Heart right ventricle (tissue), 16 donors: ENCODE data around the gene PEAK3. TPM values are rescaled to one million over a fixed set of nuclear protein-coding genes. Genes with fewer than 3 reads are reported as not detected.
A peak's percentile ranks its signal among the peaks of the same experiment; 100 is the strongest.

Experiments
- ATAC-seq, 8 donors: fragments of 200-7000 bp; cut with Tn5 transposase; one replicate each; pipeline ENCODE4 v1.9.1; 2020; ENCODE audit warnings: mild to moderate bottlenecking in 8 of 8, moderate library complexity in 8 of 8, moderate number of reproducible peaks in 1 of 8
- DNase-seq, 2 donors: peaks; one replicate each; pipeline ENCODE4 v3.0.0-alpha.2; 2020
- H3K27ac ChIP-seq, 10 donors: fragments of 200-600 bp; sonication (generic) in 2 of 10; one replicate each; pipeline versions ENCODE4 v1.5.0 to v1.8.0; 2020 to 2022; ENCODE audit warnings: mild to moderate bottlenecking in 3 of 10
- H3K27me3 ChIP-seq, 7 donors: fragments of 200-600 bp; one replicate each; pipeline ENCODE4 v1.8.0; 2021 to 2022; ENCODE audit warnings: mild to moderate bottlenecking in 2 of 7
- H3K36me3 ChIP-seq, 9 donors: fragments of 200-600 bp; sonication (generic) in 1 of 9; one replicate each; pipeline versions ENCODE4 v1.5.0 to v1.8.0; 2020 to 2022; ENCODE audit warnings: mild to moderate bottlenecking in 2 of 9
- H3K4me1 ChIP-seq, 9 donors: fragments of 200-600 bp; sonication (generic) in 1 of 9; one replicate each; pipeline versions ENCODE4 v1.5.0 to v1.8.0; 2020 to 2022; ENCODE audit warnings: mild to moderate bottlenecking in 4 of 9
- H3K4me3 ChIP-seq, 10 donors: fragments of 200-600 bp; sonication (generic) in 2 of 10; one replicate each; pipeline versions ENCODE4 v1.5.0 to v1.8.0; 2020 to 2022; ENCODE audit warnings: mild to moderate bottlenecking in 7 of 10, moderate library complexity in 2 of 10
- H3K9me3 ChIP-seq, 11 donors: fragments of 200-600 bp in 10 of 11; sonication (generic) in 2 of 11; one replicate each; pipeline versions ENCODE4 v1.5.0 to v1.8.0; 2013 to 2022; ENCODE audit warnings: mild to moderate bottlenecking in 2 of 11, control low read depth in 1 of 11, moderate library complexity in 1 of 11
- WGBS, 2 donors: extraction: QIAGEN DNeasy Blood & Tissue Kit; methylation state at CpG; one replicate each; pipeline ENCODE4 v1.1.7; 2013; ENCODE audit warnings: inconsistent platforms in 1 of 2; 5-methylcytosine and 5-hydroxymethylcytosine counted together
- intact Hi-C, 10 donors: fragments of 100-400 bp; cut with DNase I; formaldehyde crosslinking; loops; one replicate each; pipeline versions ENCODE4 v1.11.1 to v1.14.2; 2022
- polyA plus RNA-seq, 2 donors: library from polyadenylated mRNA; stranded (reverse); fragments of 200-250 nt; gene quantifications; one replicate each; pipeline ENCODE4 v1.2.3, GENCODE V29; 2013
- total RNA-seq, 10 donors: library from RNA; stranded (reverse); fragmentation: NEBNext Ultra II Directional in 3 of 10; extraction: Animal tissue kit (Norgen Biotek cat#: 25700) in 3 of 10; gene quantifications; one replicate each; pipeline versions ENCODE4 v1.2.1 to v1.2.4, GENCODE V29; 2021 to 2023
- TF ChIP-seq, protein P1 (sequence below), 9 donors: fragments of 200-600 bp; sonication (generic) in 2 of 9; IDR thresholded peaks; one replicate each; pipeline versions ENCODE4 v1.5.0 to v1.8.0; 2021 to 2022; ENCODE audit warnings: antibody characterized with exemption in 9 of 9, mild to moderate bottlenecking in 5 of 9, moderate library complexity in 1 of 9
- donor health status: Arrhythmogenic right ventricular cardiomyopathy.
- donor health status: ischemic (EF 13 %, LVEDD 7.1; RV severe dilation, severe dysfunction).
- donor health status: healthy with polysubstance abuse.
- donor health status: DM: no; HTN: yes; CAD: no.
- donor health status: DM: no; HTN: no; CAD: no.
- donor health status: ischemic (EF 25% LVEDD 6.9; RV normal size, moderate dysfunction).
- donor health status: ischemic (EF 25% LVEDD 5.7; RV mildly dilated, moderate dysfunction).
- donor health status: healthy.
- donor health status: DM: yes; HTN: yes; CAD: no.
- donor health status: Ischemic cardiomyopathy.
- donor health status: ischemic (EF 35%, LVEDD 5.7; RV mildly dilated, moderate dysfunction).
- donor health status: nonischemic (EF 11% LVEDD 7.7; RV severe dilation, severe dysfunction).
- donor health status: DM: yes; HTN: yes; CAD: no.
- donor health status: PGD.
- donor health status: ischemic (EF 29% LVEDD 5.4; RV normal size, mild dysfunction).
- donor health status: nonischemic (EF 23%, LVEDD 6.1; RV moderate dilation, normal function).

PEAK3 gene
- total and polyA plus RNA-seq, 12 donors, result 0.11 to 1.1 (median 0.19) TPM

GRCh38 chr19:2235381-2236063, 46.5 kb downstream of the PEAK3 start:
- 1% methylated on average over 28 to 48 of the region's 48 CpGs for WGBS, 2 donors
- TF ChIP-seq, protein P1, sequence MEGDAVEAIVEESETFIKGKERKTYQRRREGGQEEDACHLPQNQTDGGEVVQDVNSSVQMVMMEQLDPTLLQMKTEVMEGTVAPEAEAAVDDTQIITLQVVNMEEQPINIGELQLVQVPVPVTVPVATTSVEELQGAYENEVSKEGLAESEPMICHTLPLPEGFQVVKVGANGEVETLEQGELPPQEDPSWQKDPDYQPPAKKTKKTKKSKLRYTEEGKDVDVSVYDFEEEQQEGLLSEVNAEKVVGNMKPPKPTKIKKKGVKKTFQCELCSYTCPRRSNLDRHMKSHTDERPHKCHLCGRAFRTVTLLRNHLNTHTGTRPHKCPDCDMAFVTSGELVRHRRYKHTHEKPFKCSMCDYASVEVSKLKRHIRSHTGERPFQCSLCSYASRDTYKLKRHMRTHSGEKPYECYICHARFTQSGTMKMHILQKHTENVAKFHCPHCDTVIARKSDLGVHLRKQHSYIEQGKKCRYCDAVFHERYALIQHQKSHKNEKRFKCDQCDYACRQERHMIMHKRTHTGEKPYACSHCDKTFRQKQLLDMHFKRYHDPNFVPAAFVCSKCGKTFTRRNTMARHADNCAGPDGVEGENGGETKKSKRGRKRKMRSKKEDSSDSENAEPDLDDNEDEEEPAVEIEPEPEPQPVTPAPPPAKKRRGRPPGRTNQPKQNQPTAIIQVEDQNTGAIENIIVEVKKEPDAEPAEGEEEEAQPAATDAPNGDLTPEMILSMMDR (IDR thresholded peaks at IDR 0.05), result no peak
- H3K4me1 ChIP-seq, result peaks cover 25 to 81% (median 50%) of the 10 kb centered on the region in 9 donors
- no peaks in the 10 kb centered on the region for H3K9me3 ChIP-seq
- DNase-seq (peak in 1 of 2 donors; percentile 54), ATAC-seq (peak in 5 of 8 donors; percentile 0 to 7 (median 6))
- H3K27me3 ChIP-seq, result no peaks in the 10 kb centered on the region
- H3K36me3 ChIP-seq, result peaks cover 0 to 36% (median 4%) of the 10 kb centered on the region in 9 donors
- H3K4me3 ChIP-seq, result peak overlapping the region; percentile 71 to 95 (median 89)
- intact Hi-C loops, result loop anchor here in 9 of 10 donors (1.0 to 10.0 kb wide), 15 partner anchors 33 to 159 kb away; partner anchors contain the start of genes AP3D1 (in 3 of the 9) and DOT1L (in 2 of the 9)
- peak overlapping the region; percentile 92 to 100 (median 99) for H3K27ac ChIP-seq

DNA sequence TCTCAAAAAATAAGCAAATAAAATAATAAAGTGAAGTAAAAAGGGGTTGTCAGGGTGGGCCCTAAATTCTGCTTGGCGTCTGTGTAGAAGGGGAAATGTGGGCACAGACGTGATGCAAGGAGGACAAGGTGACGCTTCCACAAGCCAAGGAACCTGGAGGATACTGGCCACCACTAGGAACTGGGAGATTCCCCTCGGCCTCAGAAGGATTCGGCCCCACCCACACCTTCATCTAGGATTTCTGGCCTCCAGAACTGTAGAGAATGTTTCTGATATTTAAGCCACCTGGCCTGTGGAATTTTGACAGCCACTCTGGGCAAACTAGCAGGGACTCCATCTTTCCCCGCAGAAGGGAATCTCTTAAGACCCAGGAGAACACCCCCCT, 47.0 kb downstream of the PEAK3 start:
- ATAC-seq (no peak), DNase-seq (no peak)
- Histone ChIP-seq H3K36me3 (peaks cover 0 to 41% (median 7%) of the 10 kb centered on the region in 9 donors), H3K27ac (peak overlapping the region in 9 of 10 donors; percentile 92 to 100 (median 99)), H3K4me1 (peaks cover 23 to 76% (median 45%) of the 10 kb centered on the region in 9 donors), H3K9me3 (no peaks in the 10 kb centered on the region), H3K27me3 (no peaks in the 10 kb centered on the region), H3K4me3 (peak overlapping the region; percentile 71 to 95 (median 89))
- intact Hi-C loops, result loop anchor here (5.0 to 10.0 kb wide), 10 partner anchors 37 to 160 kb away; partner anchors contain the start of genes AP3D1 (in 2 of the 10) and DOT1L (in 1 of the 10)
- TF ChIP-seq, protein P1 (IDR thresholded peaks at IDR 0.05), result no peak
- 48 to 55% methylated on average over 6 of the region's 6 CpGs for WGBS, 2 donors

- peaks cover 2 to 53% (median 13%) of the 10 kb centered on the region in 9 donors for H3K36me3 ChIP-seq
- H3K9me3 ChIP-seq, result no peaks in the 10 kb centered on the region
- no peak for ATAC-seq
- DNase-seq, result no peak
- no peak overlapping the region for H3K27ac ChIP-seq
- H3K4me3 ChIP-seq, result no peak overlapping the region
- TF ChIP-seq, protein P1 (IDR thresholded peaks at IDR 0.05), result no peak
- 91 to 96% methylated on average over 25 of the region's 25 CpGs for WGBS, 2 donors
- peaks cover 20 to 66% (median 34%) of the 10 kb centered on the region in 9 donors for H3K4me1 ChIP-seq
- H3K27me3 ChIP-seq, result no peaks in the 10 kb centered on the region
- intact Hi-C loops, result loop anchor here in 7 of 10 donors (5.0 to 10.0 kb wide), 6 partner anchors 39 to 161 kb away; partner anchors contain the start of gene AP3D1 (in 2 of the 7)
Measured at GRCh38 chr19:2233601-2234280, 48.2 kb downstream of the PEAK3 start.
